ENCODE measurements around the gene COL15A1. TPM values are rescaled to one million over a fixed set of nuclear protein-coding genes. Genes with fewer than 3 reads are reported as not detected.

The COL15A1 gene
- total RNA-seq, 4 donors from 2014 or later: 8.0 to 15.2 (median 12.8) TPM

DNA sequence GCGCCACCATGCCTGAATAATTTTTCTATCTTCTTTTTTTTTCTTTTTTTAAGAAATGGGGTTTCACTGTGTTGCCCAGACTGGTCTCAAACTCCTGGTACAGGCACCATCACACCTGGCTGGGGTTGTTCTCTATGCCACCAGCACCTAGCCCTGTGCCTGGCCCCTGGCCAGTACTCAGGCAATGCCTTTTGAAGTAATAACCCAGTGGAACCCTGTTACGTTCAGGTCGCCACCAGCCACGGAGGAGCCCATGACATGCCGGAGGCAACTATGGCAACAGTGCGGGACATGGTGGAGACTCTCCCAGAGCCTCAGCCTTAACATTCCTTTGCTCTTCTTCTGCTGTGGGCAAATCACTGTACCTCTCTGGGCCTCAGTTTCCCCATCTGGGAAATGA is 14.1 kb downstream of the COL15A1 start:
- Histone ChIP-seq H3K27me3 (no peaks in the 10 kb centered on the region), H3K36me3 (no peaks in the 10 kb centered on the region), H3K4me1 (no peaks in the 10 kb centered on the region), H3K4me3 (replicated peaks in 1 of 3) (no peak overlapping the region), H3K9me3 (no peaks in the 10 kb centered on the region), H3K27ac (no peak overlapping the region)
- 96 to 97% methylated on average over 6 of the region's 6 CpGs for WGBS, 2 donors
- intact Hi-C loops (cut with DNase I): no loop called here
- no peak for DNase-seq
- no peak for TF ChIP-seq POLR2A (IDR thresholded peaks at IDR 0.05)
- no peak for TF ChIP-seq CTCF (IDR thresholded peaks at IDR 0.05)

DNA sequence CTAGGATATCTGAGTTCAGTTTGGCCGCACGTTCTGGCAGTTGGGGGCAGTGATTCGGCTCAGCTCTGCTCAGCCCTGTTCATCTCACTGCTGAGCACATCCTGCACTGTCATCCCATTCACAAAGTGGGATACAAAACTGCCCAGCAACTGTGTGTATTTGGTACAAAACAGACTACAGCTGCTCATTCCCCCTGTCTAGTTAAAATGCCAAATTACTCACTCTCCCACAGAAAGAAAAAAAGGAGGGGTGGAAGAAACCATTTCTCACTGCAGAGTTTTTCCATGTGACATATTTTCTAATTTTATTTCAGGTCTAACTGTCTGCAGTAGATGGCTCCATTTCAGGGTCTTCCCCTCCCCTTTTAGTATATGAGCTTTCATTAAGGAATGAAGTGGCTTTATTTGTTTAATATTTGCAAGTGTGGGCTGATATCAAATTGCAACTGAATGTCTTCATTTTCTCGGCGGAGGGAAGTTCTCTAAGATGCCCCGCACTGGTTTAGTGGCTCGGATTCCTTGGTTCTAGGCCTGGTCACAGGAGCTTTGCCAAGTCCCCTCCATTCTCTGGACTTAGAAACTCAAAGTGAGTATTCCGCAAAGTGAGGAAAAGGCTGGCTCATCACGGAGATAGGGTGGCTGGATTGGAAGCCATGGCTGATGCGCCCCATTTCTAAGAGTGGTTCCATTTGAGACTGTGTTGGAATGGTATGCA is 14.7 kb downstream of the COL15A1 start:
- H3K4me1 ChIP-seq: no peaks in the 10 kb centered on the region
- no peaks in the 10 kb centered on the region for H3K36me3 ChIP-seq
- H3K27ac ChIP-seq: no peak overlapping the region
- no peaks in the 10 kb centered on the region for H3K27me3 ChIP-seq
- intact Hi-C loops (cut with DNase I): no loop called here
- H3K9me3 ChIP-seq: no peaks in the 10 kb centered on the region
- no peak for DNase-seq
- TF ChIP-seq CTCF (IDR thresholded peaks at IDR 0.05): no peak
- no peak for TF ChIP-seq POLR2A (IDR thresholded peaks at IDR 0.05)
- WGBS, 2 donors: 72 to 83% methylated on average over 10 of the region's 10 CpGs
- no peak overlapping the region for H3K4me3 ChIP-seq (replicated peaks in 1 of 3)

DNA sequence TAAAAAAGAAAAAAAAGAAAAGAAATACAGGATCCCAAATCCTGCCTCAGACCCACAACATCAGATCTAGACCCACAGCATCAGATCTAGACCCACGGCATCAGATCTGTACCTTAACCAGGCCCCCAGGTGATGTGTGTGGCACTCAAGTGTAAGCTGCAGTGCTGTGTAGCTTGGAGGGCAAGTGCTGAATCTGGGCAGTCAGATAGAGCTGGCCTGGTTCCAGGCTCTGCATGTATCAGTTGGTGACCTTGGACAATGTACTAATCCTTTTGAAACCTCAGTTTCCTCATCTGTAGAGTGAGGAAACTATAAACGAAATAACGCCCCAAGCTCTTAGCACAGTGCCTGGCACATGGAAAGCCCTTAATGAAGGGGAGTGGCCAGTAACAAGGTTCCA is 16.7 kb downstream of the COL15A1 start:
- Histone ChIP-seq H3K4me1 (no peaks in the 10 kb centered on the region), H3K9me3 (no peaks in the 10 kb centered on the region), H3K4me3 (replicated peaks in 1 of 3) (no peak overlapping the region), H3K36me3 (no peaks in the 10 kb centered on the region), H3K27ac (no peak overlapping the region), H3K27me3 (no peaks in the 10 kb centered on the region)
- no peak for DNase-seq
- intact Hi-C loops (cut with DNase I): no loop called here
- TF ChIP-seq CTCF (IDR thresholded peaks at IDR 0.05) (no peak), POLR2A (IDR thresholded peaks at IDR 0.05) (no peak)
- WGBS, 2 donors: 80 to 90% methylated on average over 3 of the region's 3 CpGs

GRCh38 chr9:98961513-98962180 is 17.9 kb downstream of the COL15A1 start:
- H3K4me1 ChIP-seq: no peaks in the 10 kb centered on the region

More at GRCh38 chr9:98961513-98962180, 17.9 kb downstream of the COL15A1 start:
- WGBS, 2 donors: 81 to 83% methylated on average over 16 of the region's 16 CpGs
- Histone ChIP-seq H3K9me3 (no peaks in the 10 kb centered on the region), H3K27ac (peak overlapping the region in 1 of 3 donors; percentile 15), H3K36me3 (no peaks in the 10 kb centered on the region), H3K4me3 (replicated peaks in 1 of 3) (no peak overlapping the region), H3K27me3 (no peaks in the 10 kb centered on the region)
- TF ChIP-seq CTCF (IDR thresholded peaks at IDR 0.05) (no peak), POLR2A (IDR thresholded peaks at IDR 0.05) (no peak)
- no peak for DNase-seq
- intact Hi-C loops (cut with DNase I): no loop called here
